Pulmonary artery endothelial cell (primary cell): ENCODE measurements around the gene CCDC137. TPM values are rescaled to one million over a fixed set of nuclear protein-coding genes. Genes with fewer than 3 reads are reported as not detected.
"Not testable (repeated sequence)": the region's sequence is repeated elsewhere in the genome, so short reads cannot be mapped to it uniquely, and the experiment has no call there.

Experiments
- DNase-seq: peaks from one replicate; pipeline ENCODE4 v3.0.0-alpha.2; 2011; ENCODE audit warnings: low read depth, low spot score
- total RNA-seq: library from RNA; depleted of rRNA; stranded (reverse); fragments of >200 nt; gene quantifications from 2 replicates; pipeline ENCODE4 v1.2.3, GENCODE V29; 2014

The CCDC137 gene
- total RNA-seq, 1 donor from 2014 or later: 13.3 TPM

DNA sequence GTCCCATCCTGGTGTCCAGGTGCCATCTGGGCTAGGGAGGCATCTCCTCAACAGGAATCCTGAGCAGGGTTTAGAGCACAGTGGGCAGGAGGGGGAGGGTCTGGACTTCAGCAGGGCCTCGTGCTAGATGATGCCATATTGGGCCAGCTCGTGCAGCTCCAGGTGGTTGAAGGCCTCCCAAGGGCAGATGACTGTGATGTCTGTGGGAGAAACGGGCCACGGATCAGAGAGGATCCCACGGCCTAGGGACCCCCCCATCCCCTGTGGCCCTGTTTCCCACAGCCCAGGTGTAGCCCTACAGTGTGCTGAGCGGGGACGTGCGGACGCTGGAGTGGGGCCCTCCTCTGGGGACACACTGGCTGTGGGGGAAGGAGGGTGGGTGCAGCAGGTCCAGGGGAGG is 15.6 kb upstream of the CCDC137 start:
- DNase-seq: no peak

- no peak for DNase-seq
Measured at GRCh38 chr17:81651692-81652091, 14.8 kb upstream of the CCDC137 start.

- DNase-seq: no peak
Measured at GRCh38 chr17:81652906-81653771, 13.4 kb upstream of the CCDC137 start.

DNA sequence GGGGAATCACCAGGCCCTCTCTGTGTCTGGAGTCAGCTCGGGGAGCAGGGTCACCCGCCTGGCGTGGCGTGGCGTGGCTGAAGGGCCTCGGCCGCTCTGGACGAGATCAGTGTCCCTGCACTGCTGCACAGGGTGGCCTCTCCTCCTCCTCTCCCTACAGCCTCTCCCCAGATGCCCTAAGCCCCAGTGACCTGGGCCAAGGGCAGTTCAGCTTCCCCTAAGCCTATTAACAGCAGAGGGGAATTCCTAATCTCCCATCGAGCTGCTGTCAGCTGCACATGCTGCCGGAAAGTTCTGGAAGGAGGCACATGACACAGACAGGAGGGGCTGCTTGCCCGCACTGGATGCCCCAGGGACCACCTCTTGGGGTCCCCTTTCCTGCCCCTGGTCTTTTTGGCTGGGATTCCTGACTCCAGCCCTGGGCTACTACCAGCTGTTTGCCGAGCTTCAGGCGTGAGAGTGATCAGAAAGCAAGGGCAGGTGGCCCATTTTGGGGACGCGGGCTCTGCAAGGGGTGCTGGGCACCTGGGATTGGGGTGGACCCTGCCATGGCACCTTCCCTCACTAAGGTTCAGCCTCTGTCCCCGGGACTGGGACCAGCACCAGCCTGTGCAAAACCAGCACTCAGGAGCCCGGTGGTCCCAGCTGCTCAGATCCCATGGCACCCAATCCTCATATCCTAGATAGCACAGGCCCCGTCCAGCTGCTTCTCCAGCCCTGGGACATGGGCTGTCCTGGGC is 11.0 kb upstream of the CCDC137 start:
- no peak for DNase-seq

GRCh38 chr17:81656118-81656743 is 10.3 kb upstream of the CCDC137 start, which contains the start of gene PDE6G:
TSS of gene PDE6G (minus strand) at chr17:81656542. CDS start at chr17:81653305, 3,237 bp downstream.
- DNase-seq: no peak

DNA sequence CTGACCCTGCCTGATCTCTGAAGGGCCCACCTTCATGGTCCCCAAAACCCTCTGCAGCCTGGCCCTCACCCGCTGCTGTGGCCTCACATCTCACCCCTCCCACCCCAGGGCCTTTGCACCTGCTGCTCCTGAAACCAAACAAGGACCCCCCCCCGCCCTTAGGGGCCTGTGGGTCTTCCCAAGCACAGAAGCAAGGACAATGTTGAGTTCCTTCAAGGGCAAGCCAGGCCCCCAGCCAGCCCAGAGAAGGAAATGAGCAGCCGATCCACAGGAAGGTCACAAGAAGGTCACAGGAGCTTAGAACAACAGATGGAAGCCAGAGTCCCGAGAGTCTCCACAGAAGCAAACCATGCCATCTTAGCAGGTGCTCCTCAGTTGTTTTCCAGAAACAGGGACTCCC is 9.7 kb upstream of the CCDC137 start:
- DNase-seq: no peak

GRCh38 chr17:81659038-81659437 is 7.5 kb upstream of the CCDC137 start:
- DNase-seq: no peak

DNA sequence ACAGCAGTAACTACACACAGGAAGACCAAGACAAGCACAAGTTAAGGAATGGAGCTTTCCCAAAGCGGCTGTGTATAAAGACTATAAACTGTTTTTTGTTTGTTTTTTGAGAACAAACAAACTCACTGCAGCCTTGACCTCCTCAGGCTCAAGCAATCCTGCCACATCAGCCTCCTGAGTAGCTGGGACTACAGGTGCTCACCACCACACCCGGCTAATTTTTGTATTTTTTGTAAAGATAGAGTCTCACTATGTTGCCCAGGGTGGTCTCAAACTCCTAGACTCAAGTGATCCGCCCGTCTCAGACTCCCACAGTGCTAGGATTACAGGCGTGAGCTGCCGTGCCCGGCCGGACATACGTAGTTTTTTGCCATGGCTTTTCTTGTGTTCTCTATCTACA is 6.1 kb upstream of the CCDC137 start:
- no peak for DNase-seq

- no peak for DNase-seq
Measured at GRCh38 chr17:81662002-81662401, 4.5 kb upstream of the CCDC137 start.

DNA sequence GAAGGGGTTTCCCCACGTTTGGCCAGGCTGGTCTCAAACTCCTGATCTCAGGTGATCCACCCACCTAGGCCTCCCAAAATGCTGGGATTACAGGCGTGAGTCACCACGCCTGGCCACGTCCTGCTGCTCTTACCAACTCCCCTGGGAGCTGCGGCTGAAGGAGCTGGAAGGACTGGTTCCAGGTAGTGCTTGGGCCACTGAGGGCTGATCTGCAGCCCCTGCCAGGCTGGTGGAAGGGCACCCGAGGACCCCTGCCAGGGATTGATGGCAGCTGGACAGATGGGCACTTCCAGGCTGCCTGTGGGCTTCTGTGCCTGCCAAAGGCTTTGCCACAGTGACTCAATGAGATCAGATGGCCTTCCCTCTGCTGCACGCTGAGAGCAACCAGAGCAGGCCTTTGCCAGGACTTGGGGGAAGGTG is 2.5 kb upstream of the CCDC137 start:
- DNase-seq: no peak

GRCh38 chr17:81665205-81666091 is 1.1 kb upstream of the CCDC137 start:
- no peak for DNase-seq

- DNase-seq: no peak
Measured at GRCh38 chr17:81666092-81666341, 520 bp upstream of the CCDC137 start.

DNA sequence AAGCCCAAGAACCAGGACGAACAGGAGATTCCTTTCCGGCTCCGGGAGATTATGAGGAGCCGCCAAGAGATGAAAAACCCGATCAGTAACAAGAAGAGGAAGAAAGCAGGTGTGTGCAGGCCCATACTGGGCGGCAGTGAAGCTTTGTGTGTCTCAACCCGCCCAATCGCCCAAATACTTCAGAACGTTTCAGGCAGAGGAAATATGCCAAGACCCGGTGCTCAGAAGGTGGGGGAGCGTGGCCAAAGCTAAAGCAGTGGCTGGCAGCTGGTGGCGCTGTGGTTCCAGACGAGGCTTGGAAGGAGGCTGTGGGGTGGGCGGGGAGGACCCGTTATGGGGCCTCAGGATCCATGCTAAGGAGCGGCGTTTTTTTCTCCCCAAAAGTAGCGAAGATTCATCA is 1.2 kb downstream of the CCDC137 start:
- no peak for DNase-seq

DNA sequence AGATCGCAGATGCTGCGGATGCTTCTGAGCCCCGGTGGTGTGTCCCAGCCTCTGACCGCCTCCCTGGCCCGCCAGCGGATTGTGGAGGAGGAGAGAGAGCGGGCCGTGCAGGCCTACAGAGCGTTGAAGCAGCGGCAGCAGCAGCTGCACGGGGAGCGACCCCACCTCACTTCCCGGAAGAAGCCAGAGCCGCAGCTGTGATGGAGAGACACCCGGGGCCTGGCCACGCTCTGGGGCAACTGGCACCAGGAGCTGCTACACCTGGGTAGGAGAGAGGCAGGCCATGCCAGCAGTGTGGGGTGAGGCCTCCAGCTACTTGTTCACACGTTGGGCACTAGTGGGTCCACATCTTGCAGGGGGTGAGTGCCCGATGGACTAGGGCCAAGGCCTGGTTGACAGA is 6.0 kb downstream of the CCDC137 start:
- no peak for DNase-seq

GRCh38 chr17:81672954-81673353 is 6.4 kb downstream of the CCDC137 start:
- no peak for DNase-seq

DNA sequence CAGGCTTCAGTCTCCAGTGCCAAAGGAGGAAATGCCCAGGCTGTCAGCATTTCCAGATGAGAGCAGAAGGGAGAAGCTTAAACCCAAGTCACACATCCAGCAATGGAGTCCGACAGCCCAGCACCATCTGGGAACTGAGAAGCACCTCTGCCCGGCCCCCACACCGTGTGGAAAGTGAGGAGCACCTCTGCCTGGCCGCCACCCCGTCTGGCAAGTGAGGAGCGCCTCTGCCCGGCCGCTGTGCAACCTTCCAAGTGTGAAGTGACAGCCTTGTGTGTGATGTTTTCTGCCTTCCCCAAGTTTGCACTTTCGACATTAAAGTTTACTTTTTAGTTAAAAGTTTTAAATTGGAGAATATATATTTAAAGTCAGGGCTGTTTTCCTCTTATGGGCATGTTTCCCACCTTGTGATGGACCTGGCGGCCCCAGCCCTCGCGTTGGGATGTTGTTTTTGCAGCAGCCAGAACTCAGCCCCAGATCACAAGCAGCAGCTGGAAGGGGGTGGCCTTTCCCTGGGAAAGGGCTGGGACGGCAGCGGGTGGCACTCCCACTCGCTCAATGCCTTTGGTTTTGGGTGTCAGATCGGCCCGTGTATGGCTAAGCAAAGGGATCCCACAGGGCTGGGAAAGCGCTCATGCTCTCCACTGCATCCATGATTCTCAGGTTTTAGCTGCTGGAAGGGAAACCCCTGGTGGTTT is 7.2 kb downstream of the CCDC137 start:
- DNase-seq: no peak

- not testable (repeated sequence) for DNase-seq
Measured at GRCh38 chr17:81675515-81676221, 9.1 kb downstream of the CCDC137 start.

- no peak for DNase-seq
Measured at GRCh38 chr17:81676906-81677305, 10.4 kb downstream of the CCDC137 start.

DNA sequence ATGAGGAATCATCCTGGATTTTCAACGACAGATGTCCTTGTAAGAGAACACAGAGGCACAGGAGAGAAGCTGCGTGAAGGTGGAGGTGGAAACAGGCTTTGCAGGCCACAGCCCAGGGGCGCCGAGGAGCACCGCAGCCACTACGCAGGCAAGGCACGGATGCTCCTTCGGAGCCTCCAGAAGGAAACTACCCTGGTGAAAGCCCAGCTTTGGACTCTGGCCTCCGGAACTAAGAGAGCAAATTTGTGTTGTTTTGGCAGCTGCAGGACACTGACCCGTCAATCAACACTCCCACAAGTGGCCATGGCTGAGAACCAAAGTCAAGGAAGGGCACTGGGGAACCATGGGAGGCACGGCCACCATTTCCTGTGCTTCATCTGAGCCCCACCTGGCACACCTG is 13.6 kb downstream of the CCDC137 start:
- no peak for DNase-seq

DNA sequence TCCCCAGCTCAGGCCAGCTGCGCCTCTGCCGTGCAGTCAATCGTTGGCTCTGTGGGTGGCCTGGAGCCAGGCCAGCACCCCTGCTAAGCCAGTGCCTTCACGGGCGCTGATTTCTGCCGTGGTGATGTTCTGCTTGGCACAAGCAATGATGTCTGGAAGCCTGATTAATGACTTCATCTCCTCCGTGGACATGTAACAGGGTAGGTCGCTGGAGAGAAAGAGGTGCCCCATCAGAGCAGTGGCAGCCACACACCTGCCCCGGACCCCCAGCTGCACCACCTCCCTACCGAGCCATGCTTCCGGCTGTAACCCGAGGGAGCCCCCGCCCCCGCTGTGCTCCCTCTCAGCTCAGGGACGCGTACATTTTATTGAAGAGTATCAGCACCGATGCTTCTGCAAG is 15.1 kb downstream of the CCDC137 start:
- no peak for DNase-seq
